HCT116 (cell line): Measurements from ENCODE around the gene LCMT1.
"Not testable (repeated sequence)": the region's sequence is repeated elsewhere in the genome, so short reads cannot be mapped to it uniquely, and the experiment has no call there.

Experiments
- CEBPB ChIP-seq: IDR thresholded peaks from 2 replicates; pipeline ENCODE4 v1.6.1; 2012; ENCODE audit warnings: low read depth
- EZH2 ChIP-seq: fragments of 200-600 bp; sonication (generic); IDR thresholded peaks from 2 replicates; pipeline ENCODE4 v1.6.1; 2017; ENCODE audit warnings: antibody characterized with exemption, mixed run types
- POLR2A ChIP-seq: IDR thresholded peaks from 2 replicates; pipeline ENCODE4 v1.7.0; 2011; ENCODE audit warnings: borderline replicate concordance; ENCODE audit not compliant: insufficient read depth, insufficient read length; ENCODE audit errors: extremely low read depth
- POLR2AphosphoS5 ChIP-seq: IDR thresholded peaks from 2 replicates; pipeline ENCODE4 v1.6.1; 2011; ENCODE audit warnings: mild to moderate bottlenecking, low read depth, low read length, moderate library complexity
- SRF ChIP-seq: IDR thresholded peaks from 2 replicates; pipeline ENCODE4 v1.6.1; 2012; ENCODE audit warnings: low read depth
- YY1 ChIP-seq: IDR thresholded peaks from 2 replicates; pipeline ENCODE4 v1.6.1; 2011; ENCODE audit warnings: low read length, low read depth, moderate library complexity, mild to moderate bottlenecking; ENCODE audit not compliant: insufficient replicate concordance; ENCODE audit errors: extremely low read depth
- ZNF274 ChIP-seq: fragments of 200-500 bp; sonication (Bioruptor generic); IDR thresholded peaks from 2 replicates; pipeline ENCODE4 v1.6.1; 2014; ENCODE audit warnings: mild to moderate bottlenecking, low read depth, low read length, inconsistent platforms
- TF ChIP-seq, protein P1 (sequence below), 3 experiments: fragments of 200-600 bp in 1 of 3; sonication (generic) in 1 of 3; IDR thresholded peaks in 2 of 3; conservative IDR thresholded peaks in 1 of 3; 2 replicates each; pipeline ENCODE4 v1.5.1; 2012 to 2017; ENCODE audit warnings: low read depth in 2 of 3, low read length in 2 of 3, antibody characterized with exemption in 1 of 3, borderline replicate concordance in 1 of 3, control low read depth in 1 of 3, mild to moderate bottlenecking in 1 of 3, mixed read lengths in 1 of 3, mixed run types in 1 of 3, moderate library complexity in 1 of 3; ENCODE audit not compliant: insufficient read depth in 1 of 3

DNA sequence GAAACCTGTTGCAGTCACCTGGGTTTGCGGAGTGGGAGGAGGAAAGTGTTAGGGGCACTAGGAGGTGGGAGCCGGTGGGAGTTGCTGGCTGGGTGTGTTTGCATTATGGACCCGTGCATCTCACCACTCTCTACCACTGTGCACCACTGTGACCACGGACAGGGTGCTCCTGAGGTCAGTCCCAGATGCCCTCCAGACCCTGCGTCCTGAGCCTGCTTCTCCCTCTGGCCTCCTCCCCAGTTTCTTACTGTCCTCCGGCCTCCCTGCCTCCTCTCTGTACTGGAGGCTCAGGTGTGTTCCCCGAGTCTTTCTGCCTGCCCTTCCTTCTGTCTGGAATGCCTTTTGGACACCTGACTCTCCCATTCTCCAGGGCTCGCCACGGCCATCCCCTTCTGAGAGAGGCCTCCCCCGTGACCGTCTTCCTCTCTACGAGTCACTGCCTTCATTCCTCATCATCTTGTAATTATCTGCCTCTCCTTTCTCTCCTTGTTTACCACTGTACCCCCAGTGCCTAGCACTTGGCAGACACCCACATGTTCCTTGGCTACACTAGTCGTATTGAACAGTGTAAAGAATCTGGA is 14.6 kb downstream of the LCMT1 start:
- TF ChIP-seq, protein P1, sequence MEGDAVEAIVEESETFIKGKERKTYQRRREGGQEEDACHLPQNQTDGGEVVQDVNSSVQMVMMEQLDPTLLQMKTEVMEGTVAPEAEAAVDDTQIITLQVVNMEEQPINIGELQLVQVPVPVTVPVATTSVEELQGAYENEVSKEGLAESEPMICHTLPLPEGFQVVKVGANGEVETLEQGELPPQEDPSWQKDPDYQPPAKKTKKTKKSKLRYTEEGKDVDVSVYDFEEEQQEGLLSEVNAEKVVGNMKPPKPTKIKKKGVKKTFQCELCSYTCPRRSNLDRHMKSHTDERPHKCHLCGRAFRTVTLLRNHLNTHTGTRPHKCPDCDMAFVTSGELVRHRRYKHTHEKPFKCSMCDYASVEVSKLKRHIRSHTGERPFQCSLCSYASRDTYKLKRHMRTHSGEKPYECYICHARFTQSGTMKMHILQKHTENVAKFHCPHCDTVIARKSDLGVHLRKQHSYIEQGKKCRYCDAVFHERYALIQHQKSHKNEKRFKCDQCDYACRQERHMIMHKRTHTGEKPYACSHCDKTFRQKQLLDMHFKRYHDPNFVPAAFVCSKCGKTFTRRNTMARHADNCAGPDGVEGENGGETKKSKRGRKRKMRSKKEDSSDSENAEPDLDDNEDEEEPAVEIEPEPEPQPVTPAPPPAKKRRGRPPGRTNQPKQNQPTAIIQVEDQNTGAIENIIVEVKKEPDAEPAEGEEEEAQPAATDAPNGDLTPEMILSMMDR (IDR thresholded peaks at IDR 0.05 in 2 of 3, conservative IDR thresholded peaks at IDR 0.05 in 1 of 3; ENCODE audit: borderline replicate concordance in 1 of 3, insufficient read depth in 1 of 3, low read depth in 2 of 3, low read length in 2 of 3): not testable (repeated sequence)
- TF ChIP-seq POLR2A, YY1, POLR2AphosphoS5, EZH2, ZNF274, CEBPB, SRF: not testable (repeated sequence)
